Measurements from ENCODE around the gene TIMD4.

Gene TIMD4

DNA sequence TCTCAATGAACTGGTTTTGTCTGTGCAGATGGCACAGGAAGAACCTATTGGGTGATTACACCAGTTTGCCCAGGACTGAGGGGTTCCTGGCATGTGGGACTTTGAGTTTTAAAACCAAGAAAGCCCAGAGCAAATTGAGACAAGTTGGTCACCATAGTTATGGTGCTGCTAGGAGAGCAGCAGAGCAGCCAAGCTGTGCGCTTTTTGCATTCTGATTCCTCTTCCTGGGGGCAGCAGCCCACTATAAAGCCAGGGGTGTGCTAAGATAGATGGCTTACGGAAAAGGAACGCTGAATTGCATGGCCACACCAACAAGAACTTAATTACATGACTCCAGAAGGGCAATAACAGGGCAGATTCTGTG, 49.7 kb downstream of the TIMD4 start:
- TF ChIP-seq, protein P1, sequence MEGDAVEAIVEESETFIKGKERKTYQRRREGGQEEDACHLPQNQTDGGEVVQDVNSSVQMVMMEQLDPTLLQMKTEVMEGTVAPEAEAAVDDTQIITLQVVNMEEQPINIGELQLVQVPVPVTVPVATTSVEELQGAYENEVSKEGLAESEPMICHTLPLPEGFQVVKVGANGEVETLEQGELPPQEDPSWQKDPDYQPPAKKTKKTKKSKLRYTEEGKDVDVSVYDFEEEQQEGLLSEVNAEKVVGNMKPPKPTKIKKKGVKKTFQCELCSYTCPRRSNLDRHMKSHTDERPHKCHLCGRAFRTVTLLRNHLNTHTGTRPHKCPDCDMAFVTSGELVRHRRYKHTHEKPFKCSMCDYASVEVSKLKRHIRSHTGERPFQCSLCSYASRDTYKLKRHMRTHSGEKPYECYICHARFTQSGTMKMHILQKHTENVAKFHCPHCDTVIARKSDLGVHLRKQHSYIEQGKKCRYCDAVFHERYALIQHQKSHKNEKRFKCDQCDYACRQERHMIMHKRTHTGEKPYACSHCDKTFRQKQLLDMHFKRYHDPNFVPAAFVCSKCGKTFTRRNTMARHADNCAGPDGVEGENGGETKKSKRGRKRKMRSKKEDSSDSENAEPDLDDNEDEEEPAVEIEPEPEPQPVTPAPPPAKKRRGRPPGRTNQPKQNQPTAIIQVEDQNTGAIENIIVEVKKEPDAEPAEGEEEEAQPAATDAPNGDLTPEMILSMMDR (IDR thresholded peaks at IDR 0.05; ENCODE audit: low read length, missing control alignments): no peak
- DNase-seq (ENCODE audit: low read depth): no peak
- no peak overlapping the region for H3K4me3 ChIP-seq (replicated peaks; ENCODE audit: low read depth, low read length)

- H3K4me3 ChIP-seq (replicated peaks; ENCODE audit: low read depth, low read length): no peak overlapping the region
- no peak for DNase-seq (ENCODE audit: low read depth)
- TF ChIP-seq, protein P1 (IDR thresholded peaks at IDR 0.05; ENCODE audit: low read length, missing control alignments): no peak
These were observed 50.2 kb downstream of the TIMD4 start for GRCh38 chr5:156912869-156913268.

DNA sequence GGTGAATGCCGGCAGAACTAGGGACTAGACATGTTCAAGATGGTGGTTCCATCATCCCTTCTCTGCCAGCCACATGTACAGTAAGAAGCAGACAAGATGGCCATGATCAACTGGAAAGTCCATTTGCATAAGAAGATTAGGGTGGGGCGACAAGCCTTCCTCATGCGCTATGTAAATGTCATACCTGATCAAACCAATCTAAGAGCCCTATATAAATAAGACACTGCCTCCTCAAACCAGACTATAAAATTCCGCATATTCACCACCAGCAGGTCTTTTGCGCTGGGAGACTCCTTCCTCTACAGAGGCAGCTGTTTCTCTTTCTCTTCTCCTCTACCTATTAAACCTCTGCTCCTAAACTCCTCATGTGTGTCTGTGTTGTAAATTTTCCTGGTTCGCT, 53.8 kb downstream of the TIMD4 start:
- H3K4me3 ChIP-seq (replicated peaks; ENCODE audit: low read depth, low read length): no peak overlapping the region
- TF ChIP-seq, protein P1 (IDR thresholded peaks at IDR 0.05; ENCODE audit: low read length, missing control alignments): no peak
- DNase-seq (ENCODE audit: low read depth): no peak

GRCh38 chr5:156907667-156908066, 55.4 kb downstream of the TIMD4 start:
- no peak for DNase-seq (ENCODE audit: low read depth)
- H3K4me3 ChIP-seq (replicated peaks; ENCODE audit: low read depth, low read length): no peak overlapping the region
- TF ChIP-seq, protein P1 (IDR thresholded peaks at IDR 0.05; ENCODE audit: low read length, missing control alignments): no peak

DNA sequence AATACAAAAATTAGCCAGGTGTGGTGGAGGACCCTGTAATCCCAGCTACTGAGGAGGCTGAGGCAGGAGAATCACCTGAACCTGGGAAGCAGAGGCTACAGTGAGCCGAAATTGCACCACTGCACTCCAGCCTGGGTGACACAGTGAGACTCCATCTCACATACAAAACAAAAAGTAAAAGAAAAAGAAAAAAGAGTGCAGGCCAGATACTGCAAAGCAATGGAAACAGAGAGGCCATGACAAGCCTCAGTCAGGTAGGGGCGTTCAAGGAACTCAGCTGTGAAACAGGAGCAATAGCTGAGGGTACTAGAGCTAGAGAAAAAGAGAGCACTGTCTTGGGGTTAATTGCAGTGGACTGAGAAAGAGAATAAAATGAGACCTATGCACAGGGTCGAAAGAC, 56.2 kb downstream of the TIMD4 start:
- H3K4me3 ChIP-seq (replicated peaks; ENCODE audit: low read depth, low read length): no peak overlapping the region
- DNase-seq (ENCODE audit: low read depth): no peak
- TF ChIP-seq, protein P1 (IDR thresholded peaks at IDR 0.05; ENCODE audit: low read length, missing control alignments): no peak

DNA sequence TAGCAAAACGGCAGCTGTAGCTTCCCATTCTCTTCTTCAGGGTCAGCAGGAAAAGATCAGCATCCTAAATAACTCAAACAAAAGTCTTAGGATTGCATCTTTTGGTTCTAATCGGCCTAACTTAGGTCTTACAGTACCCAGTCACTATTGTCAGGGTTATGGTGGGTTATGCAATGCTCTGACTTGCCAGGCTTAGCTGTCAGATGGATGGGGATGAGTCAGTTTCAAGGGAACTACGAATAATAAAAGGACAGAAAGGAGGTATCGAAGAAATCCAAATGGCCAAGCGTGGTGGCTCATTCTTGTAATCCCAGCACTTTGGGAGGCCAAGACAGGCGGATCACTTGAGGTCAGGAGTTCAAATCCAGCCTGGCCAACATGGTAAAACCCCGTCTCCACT, 66.5 kb downstream of the TIMD4 start:
- TF ChIP-seq, protein P1 (IDR thresholded peaks at IDR 0.05; ENCODE audit: low read length, missing control alignments): no peak

DNA sequence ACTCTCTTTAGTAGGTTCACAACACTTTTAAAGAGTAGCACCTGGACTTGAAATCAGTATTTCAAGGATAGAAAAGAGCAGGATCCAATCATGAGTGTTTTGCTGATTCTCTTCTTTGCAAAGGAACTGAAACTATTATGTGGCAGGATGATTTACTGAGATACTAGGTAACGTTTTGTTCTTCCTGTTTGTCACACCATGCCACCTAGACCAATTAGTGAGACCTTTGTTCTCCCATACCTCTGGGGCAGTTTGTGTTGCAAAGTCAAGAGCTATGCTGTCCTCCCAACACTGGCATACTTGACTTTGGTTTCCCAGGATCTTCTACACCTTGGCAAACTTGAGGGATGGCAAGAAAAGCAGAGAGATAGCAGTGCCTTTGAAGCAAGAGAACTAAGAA, 69.5 kb downstream of the TIMD4 start:
- DNase-seq (ENCODE audit: low read depth): no peak
- H3K4me3 ChIP-seq (replicated peaks; ENCODE audit: low read depth, low read length): no peak overlapping the region
- TF ChIP-seq, protein P1 (IDR thresholded peaks at IDR 0.05; ENCODE audit: low read length, missing control alignments): no peak

More for the DNA sequence above, 66.5 kb downstream of the TIMD4 start:
- no peak for DNase-seq (ENCODE audit: low read depth)
- no peak overlapping the region for H3K4me3 ChIP-seq (replicated peaks; ENCODE audit: low read depth, low read length)

Measured in fibroblast of pulmonary artery (primary cell).